Lower lobe of right lung (tissue), 2 donors: Measurements from ENCODE around the gene SEBOX. TPM values are rescaled to one million over a fixed set of nuclear protein-coding genes. Genes with fewer than 3 reads are reported as not detected.
A peak's percentile ranks its signal among the peaks of the same experiment; 100 is the strongest.

ENCODE experiments used
- ATAC-seq, 2 donors: fragments of 200-7000 bp; cut with Tn5 transposase; one replicate each; pipeline ENCODE4 v1.9.1; 2020 to 2022; ENCODE audit warnings: mild to moderate bottlenecking in 2 of 2, moderate library complexity in 2 of 2
- DNase-seq: peaks from one replicate; pipeline ENCODE4 v3.0.0-alpha.2; 2020
- H3K27ac ChIP-seq: fragments of 200-600 bp; one replicate; pipeline ENCODE4 v1.8.0; 2022
- H3K27me3 ChIP-seq: fragments of 200-600 bp; one replicate; pipeline ENCODE4 v1.8.0; 2022; ENCODE audit warnings: low read depth
- H3K36me3 ChIP-seq: fragments of 200-600 bp; one replicate; pipeline ENCODE4 v1.8.0; 2022; ENCODE audit warnings: mild to moderate bottlenecking
- H3K4me1 ChIP-seq: fragments of 200-600 bp; one replicate; pipeline ENCODE4 v1.8.0; 2022
- H3K4me3 ChIP-seq: fragments of 200-600 bp; one replicate; pipeline ENCODE4 v1.8.0; 2022; ENCODE audit warnings: mild to moderate bottlenecking
- H3K9me3 ChIP-seq: fragments of 200-600 bp; one replicate; pipeline ENCODE4 v1.8.0; 2022
- intact Hi-C: fragments of 100-400 bp; cut with DNase I; formaldehyde crosslinking; loops from one replicate; pipeline ENCODE4 v1.11.0; 2022
- total RNA-seq: library from RNA; stranded (reverse); fragmentation: NEBNext Ultra II Directional; extraction: Animal tissue kit (Norgen Biotek cat#: 25700); gene quantifications from one replicate; pipeline ENCODE4 v1.2.1, GENCODE V29; 2021
- TF ChIP-seq, protein P1 (sequence below): fragments of 200-600 bp; IDR thresholded peaks from one replicate; pipeline ENCODE4 v1.8.0; 2022; ENCODE audit warnings: antibody characterized with exemption, mild to moderate bottlenecking
- donor health status: DM: no; HTN: yes; CAD: no; lungs with severe emphysema.

Gene SEBOX
- total RNA-seq, 1 donor from 2014 or later = not detected

DNA sequence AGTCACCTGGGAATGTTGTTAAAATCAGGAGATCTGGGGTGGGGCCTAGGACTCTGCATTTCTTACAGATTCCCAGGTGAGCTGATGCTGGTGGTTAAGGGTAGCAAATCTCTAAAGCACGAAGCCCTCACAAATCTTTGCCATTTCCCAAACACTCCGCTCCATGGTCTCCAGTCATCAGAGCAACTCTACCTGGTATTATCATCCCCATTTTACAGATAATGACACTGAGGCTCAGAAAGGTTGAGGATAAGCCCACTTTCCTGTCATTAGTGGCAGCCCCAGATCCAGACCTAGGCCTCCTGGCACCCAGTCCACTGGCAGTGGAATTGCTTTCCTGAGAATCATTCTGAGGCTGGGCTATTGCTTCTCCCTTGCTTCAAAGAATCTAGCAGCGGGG lies 32.3 kb upstream of the SEBOX start:
- no peak overlapping the region for H3K4me3 ChIP-seq
- peaks cover 94% of the 10 kb centered on the region for H3K36me3 ChIP-seq
- no peaks in the 10 kb centered on the region for H3K4me1 ChIP-seq
- H3K27me3 ChIP-seq = no peaks in the 10 kb centered on the region
- intact Hi-C loops = no loop called here
- TF ChIP-seq, protein P1, sequence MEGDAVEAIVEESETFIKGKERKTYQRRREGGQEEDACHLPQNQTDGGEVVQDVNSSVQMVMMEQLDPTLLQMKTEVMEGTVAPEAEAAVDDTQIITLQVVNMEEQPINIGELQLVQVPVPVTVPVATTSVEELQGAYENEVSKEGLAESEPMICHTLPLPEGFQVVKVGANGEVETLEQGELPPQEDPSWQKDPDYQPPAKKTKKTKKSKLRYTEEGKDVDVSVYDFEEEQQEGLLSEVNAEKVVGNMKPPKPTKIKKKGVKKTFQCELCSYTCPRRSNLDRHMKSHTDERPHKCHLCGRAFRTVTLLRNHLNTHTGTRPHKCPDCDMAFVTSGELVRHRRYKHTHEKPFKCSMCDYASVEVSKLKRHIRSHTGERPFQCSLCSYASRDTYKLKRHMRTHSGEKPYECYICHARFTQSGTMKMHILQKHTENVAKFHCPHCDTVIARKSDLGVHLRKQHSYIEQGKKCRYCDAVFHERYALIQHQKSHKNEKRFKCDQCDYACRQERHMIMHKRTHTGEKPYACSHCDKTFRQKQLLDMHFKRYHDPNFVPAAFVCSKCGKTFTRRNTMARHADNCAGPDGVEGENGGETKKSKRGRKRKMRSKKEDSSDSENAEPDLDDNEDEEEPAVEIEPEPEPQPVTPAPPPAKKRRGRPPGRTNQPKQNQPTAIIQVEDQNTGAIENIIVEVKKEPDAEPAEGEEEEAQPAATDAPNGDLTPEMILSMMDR = no peak
- H3K27ac ChIP-seq = no peak overlapping the region
- H3K9me3 ChIP-seq = no peaks in the 10 kb centered on the region
- ATAC-seq (no peak), DNase-seq (no peak)

DNA sequence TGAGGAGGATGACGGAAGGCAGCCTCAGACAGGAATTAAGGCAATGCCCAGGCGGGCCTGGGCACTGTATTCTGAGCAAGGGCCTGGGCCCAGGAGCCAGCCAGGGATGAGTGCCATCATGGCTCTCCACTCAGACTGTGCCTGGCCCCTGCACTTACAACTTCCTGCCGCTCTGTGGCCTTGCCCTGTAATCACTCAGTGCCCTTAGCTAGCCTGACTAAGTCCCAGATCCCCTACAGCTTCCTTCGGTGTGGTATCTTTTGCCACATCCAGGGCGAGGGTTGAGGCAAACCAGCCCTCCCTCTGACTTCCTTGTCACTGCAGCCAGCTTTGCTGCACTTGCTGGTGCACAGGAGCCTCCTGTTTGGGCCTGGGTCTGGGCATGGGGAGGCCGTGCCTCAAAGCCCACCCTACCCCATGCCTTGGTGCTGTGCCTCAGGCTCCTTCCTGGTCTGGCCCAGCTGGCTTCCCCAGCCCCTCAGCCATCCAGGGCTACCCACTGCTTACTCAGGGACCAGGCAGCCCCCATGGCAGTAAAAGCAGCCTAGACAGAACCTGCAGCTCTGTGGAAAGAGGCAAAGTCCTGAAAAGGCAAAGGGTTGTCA lies 31.7 kb upstream of the SEBOX start:
- H3K4me3 ChIP-seq = no peak overlapping the region
- no peak overlapping the region for H3K27ac ChIP-seq
- intact Hi-C loops = no loop called here
- peaks cover 94% of the 10 kb centered on the region for H3K36me3 ChIP-seq
- no peaks in the 10 kb centered on the region for H3K9me3 ChIP-seq
- DNase-seq (no peak), ATAC-seq (peak in 1 of 2 donors; percentile 19)
- no peaks in the 10 kb centered on the region for H3K27me3 ChIP-seq
- no peaks in the 10 kb centered on the region for H3K4me1 ChIP-seq
- TF ChIP-seq, protein P1 = no peak

DNA sequence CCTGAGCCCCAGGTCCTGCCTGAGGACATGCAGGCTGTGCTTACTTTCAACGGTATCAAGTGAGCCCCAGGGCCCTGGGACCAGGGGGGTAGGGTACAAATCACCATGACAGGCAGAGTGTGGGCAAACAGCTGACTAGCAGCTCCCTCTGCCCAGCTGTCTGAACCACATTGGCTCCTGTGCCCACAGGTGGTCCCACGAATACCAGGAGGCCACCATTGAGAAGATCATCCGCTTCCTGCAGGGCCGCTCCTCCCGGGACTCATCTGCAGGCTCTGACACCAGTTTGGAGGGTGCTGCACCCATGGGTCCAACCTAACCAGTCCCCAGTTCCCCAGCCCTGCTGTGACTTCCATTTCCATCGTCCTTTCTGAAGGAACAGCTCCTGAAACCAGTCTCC lies 31.0 kb upstream of the SEBOX start:
- TF ChIP-seq, protein P1 = no peak
- H3K27me3 ChIP-seq = no peaks in the 10 kb centered on the region
- no peaks in the 10 kb centered on the region for H3K4me1 ChIP-seq
- peaks cover 95% of the 10 kb centered on the region for H3K36me3 ChIP-seq
- no peak overlapping the region for H3K4me3 ChIP-seq
- H3K9me3 ChIP-seq = no peaks in the 10 kb centered on the region
- no peak overlapping the region for H3K27ac ChIP-seq
- intact Hi-C loops = no loop called here
- DNase-seq (no peak), ATAC-seq (no peak)

DNA sequence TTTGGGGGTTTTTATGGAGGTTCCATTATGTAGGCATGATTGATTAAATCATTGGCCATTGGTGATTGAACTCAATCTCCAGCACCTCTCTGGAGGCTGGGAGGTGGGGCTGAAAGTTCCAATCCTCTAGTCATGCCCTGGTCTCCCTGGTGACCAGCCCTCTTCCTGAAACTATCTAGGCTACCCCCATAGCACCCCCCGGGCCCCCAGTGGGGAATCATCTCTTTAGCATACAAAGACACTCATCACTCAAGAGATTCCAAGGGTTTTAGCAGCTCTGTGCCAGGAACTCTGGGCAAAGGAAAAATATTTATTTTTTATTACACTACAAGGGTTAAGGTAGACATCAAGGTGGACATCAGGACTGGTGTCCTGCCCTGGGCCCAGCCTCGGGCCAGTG lies 30.4 kb upstream of the SEBOX start:
- Histone ChIP-seq H3K9me3 (no peaks in the 10 kb centered on the region), H3K27me3 (no peaks in the 10 kb centered on the region), H3K36me3 (peaks cover 95% of the 10 kb centered on the region), H3K4me3 (no peak overlapping the region), H3K27ac (no peak overlapping the region), H3K4me1 (no peaks in the 10 kb centered on the region)
- DNase-seq (no peak), ATAC-seq (no peak)
- intact Hi-C loops = no loop called here
- TF ChIP-seq, protein P1 = no peak

DNA sequence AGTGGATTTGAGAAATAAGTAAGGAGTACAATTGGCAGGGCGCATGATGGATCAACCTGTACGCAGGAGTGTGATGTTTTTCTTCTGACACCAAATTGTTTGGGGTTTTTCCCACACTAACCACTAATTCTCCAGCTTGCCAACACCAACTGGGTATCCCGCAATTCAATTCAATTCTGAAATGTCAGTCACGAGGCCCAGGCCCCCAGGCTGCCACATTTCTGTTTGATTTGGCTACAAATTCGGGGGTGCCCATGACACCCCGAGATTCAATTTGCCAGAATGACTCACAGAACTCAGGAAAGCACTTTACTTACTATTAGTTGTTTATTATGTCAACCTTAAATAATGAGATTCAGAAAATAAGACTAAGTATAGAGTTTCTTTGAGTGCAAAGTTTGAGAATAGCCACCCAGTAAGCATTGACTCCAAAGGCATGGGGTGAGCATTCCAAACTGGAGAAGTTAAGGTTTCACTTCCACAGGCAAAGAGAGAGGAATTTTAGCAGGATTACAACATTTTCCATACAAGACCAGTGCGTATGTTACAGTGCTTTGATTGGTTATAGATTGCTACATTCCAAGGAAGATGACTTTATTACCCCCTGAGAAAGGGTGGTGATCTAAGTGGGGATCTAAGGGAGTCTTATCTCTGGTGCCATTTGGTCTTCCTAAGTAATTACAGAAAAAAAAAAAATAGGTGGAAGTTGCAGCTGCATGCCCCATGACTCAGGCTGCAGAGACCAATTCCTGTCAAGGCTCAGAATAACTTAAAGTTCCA lies 29.5 kb upstream of the SEBOX start:
- Histone ChIP-seq H3K36me3 (peaks cover 96% of the 10 kb centered on the region), H3K4me1 (no peaks in the 10 kb centered on the region), H3K27me3 (no peaks in the 10 kb centered on the region), H3K4me3 (no peak overlapping the region), H3K9me3 (no peaks in the 10 kb centered on the region), H3K27ac (no peak overlapping the region)
- intact Hi-C loops = no loop called here
- TF ChIP-seq, protein P1 = no peak
- no peak for ATAC-seq
- DNase-seq = no peak
